Testis (tissue), 3 donors: ENCODE results near the gene C2orf81. TPM values are rescaled to one million over a fixed set of nuclear protein-coding genes. Genes with fewer than 3 reads are reported as not detected.

Experiments
- DNase-seq: peaks from one replicate; pipeline ENCODE4 v3.0.0-alpha.2; 2019
- H3K27ac ChIP-seq, 2 donors: fragments of 200-600 bp; sonication (generic); one replicate each; pipeline ENCODE4 v1.5.1; 2019
- H3K27me3 ChIP-seq: fragments of 200-600 bp; sonication (generic); one replicate; pipeline ENCODE4 v1.5.1; 2019
- H3K36me3 ChIP-seq: fragments of 200-600 bp; sonication (generic); one replicate; pipeline ENCODE4 v1.5.1; 2017; ENCODE audit warnings: low read depth; ENCODE audit errors: missing control alignments
- H3K4me1 ChIP-seq: fragments of 200-600 bp; sonication (generic); one replicate; pipeline ENCODE4 v1.5.1; 2019
- H3K4me3 ChIP-seq, 2 donors: fragments of 200-600 bp; sonication (generic); one replicate each; pipeline ENCODE4 v1.5.1; 2017 to 2019
- H3K9me3 ChIP-seq: fragments of 200-600 bp; sonication (generic); one replicate; pipeline ENCODE4 v1.5.1; 2017
- POLR2A ChIP-seq: fragments of 450-650 bp; IDR thresholded peaks from one replicate; pipeline ENCODE4 v1.6.1; 2017; ENCODE audit warnings: antibody characterized with exemption, mild to moderate bottlenecking, moderate library complexity
- WGBS, 2 donors: methylation state at CpG; one replicate each; pipeline ENCODE4 v1.1.5; 2018; 5-methylcytosine and 5-hydroxymethylcytosine counted together
- intact Hi-C: fragments of 100-400 bp; cut with DNase I; formaldehyde crosslinking; loops from one replicate; pipeline ENCODE4 v1.15.1; 2023; ENCODE audit warnings: low total_unique reads
- polyA plus RNA-seq: library from polyadenylated mRNA; stranded (reverse); fragments of 350-450 nt; fragmentation: Illumina TruSeq; extraction: RNeasy Lipid Tissue Mini Kit (QIAGEN cat#74804); gene quantifications from one replicate; pipeline ENCODE4 v1.2.3, GENCODE V29; 2014; ENCODE audit warnings: low read depth, low replicate concordance; ENCODE audit not compliant: insufficient read depth
- total RNA-seq, 2 donors: library from RNA; depleted of rRNA; stranded (reverse); fragments of >200 nt; gene quantifications; one replicate each; pipeline ENCODE4 v1.2.3, GENCODE V29; 2016
- TF ChIP-seq, protein P1 (sequence below), 3 experiments: fragments of 450-650 bp in 2 of 3; fragments of 200-600 bp in 1 of 3; sonication (generic) in 1 of 3; IDR thresholded peaks; one replicate each; pipeline ENCODE4 v1.5.1; 2016 to 2019; ENCODE audit warnings: antibody characterized with exemption in 3 of 3, mild to moderate bottlenecking in 2 of 3, moderate library complexity in 1 of 3

The C2orf81 gene
- total and polyA plus RNA-seq, 3 donors from 2014 or later, result 10.4 to 23.1 (median 15.7) TPM

- DNase-seq, result no peak
- WGBS, 2 donors, result 89 to 91% methylated on average over 11 of the region's 11 CpGs
- Histone ChIP-seq H3K4me1 (no peaks in the 10 kb centered on the region), H3K9me3 (no peaks in the 10 kb centered on the region), H3K27me3 (no peaks in the 10 kb centered on the region), H3K4me3 (no peak overlapping the region), H3K27ac (no peak overlapping the region), H3K36me3 (no peaks in the 10 kb centered on the region)
- TF ChIP-seq, protein P1, sequence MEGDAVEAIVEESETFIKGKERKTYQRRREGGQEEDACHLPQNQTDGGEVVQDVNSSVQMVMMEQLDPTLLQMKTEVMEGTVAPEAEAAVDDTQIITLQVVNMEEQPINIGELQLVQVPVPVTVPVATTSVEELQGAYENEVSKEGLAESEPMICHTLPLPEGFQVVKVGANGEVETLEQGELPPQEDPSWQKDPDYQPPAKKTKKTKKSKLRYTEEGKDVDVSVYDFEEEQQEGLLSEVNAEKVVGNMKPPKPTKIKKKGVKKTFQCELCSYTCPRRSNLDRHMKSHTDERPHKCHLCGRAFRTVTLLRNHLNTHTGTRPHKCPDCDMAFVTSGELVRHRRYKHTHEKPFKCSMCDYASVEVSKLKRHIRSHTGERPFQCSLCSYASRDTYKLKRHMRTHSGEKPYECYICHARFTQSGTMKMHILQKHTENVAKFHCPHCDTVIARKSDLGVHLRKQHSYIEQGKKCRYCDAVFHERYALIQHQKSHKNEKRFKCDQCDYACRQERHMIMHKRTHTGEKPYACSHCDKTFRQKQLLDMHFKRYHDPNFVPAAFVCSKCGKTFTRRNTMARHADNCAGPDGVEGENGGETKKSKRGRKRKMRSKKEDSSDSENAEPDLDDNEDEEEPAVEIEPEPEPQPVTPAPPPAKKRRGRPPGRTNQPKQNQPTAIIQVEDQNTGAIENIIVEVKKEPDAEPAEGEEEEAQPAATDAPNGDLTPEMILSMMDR (IDR thresholded peaks at IDR 0.05), result no peak
- no peak for TF ChIP-seq POLR2A
- intact Hi-C loops, result no loop called here
These were observed 9.1 kb upstream of the C2orf81 start for GRCh38 chr2:74430502-74430901.

DNA sequence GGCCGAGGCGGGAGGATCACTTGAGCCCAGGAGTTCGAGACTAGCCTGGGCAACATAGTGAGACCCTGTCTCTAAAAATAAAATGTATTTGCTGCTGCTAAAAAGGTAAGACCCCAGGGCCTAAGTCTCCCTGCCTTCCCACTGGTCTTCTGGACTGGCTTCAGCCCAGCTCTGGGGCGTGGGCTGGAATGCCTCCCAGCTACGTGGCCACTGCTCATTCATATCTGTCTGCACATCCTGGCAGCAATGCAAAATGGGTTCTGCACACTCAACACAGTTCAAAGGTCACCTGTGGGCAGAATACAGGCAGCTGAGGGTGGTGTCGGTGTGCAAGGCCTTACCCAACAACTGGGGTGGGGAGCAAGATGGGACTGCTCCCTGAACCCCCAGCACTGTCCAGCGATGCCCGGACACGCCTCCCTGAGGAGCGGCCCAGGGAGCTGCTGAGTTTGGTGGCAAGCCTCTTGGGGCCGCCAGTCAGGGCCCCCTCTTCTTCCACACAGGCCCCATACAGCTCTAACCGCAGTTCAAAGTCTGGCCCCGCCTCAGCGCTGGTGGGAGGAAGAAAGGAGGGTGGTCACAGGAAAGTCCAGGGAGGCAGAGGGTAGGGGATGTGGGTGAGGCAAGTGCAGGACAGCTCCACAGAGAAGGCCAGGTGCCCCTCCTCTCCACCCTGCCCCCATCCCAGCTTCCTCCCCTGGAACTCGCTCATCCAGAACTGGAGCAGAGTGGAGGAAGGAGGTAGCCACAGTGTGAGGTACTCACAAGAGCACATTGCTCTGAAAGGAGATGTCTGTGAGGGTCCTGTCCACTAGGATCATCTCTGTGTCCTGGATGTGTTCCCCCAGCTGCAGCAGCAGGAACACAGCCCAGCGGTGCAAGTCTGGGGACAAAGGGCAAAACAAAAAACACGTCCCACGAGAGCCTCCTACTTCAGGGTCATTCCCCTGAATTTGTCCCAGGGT is 8.3 kb upstream of the C2orf81 start:
- 89 to 94% methylated on average over 9 to 18 of the region's 18 CpGs for WGBS, 2 donors
- no peaks in the 10 kb centered on the region for H3K36me3 ChIP-seq
- no peaks in the 10 kb centered on the region for H3K27me3 ChIP-seq
- no peak overlapping the region for H3K4me3 ChIP-seq
- intact Hi-C loops, result no loop called here
- TF ChIP-seq POLR2A, result no peak
- TF ChIP-seq, protein P1 (IDR thresholded peaks at IDR 0.05), result no peak
- DNase-seq, result no peak
- H3K9me3 ChIP-seq, result no peaks in the 10 kb centered on the region
- no peak overlapping the region for H3K27ac ChIP-seq
- H3K4me1 ChIP-seq, result no peaks in the 10 kb centered on the region

GRCh38 chr2:74428675-74429074 is 7.3 kb upstream of the C2orf81 start:
- no peak for DNase-seq
- intact Hi-C loops, result no loop called here
- Histone ChIP-seq H3K27me3 (no peaks in the 10 kb centered on the region), H3K4me1 (no peaks in the 10 kb centered on the region), H3K36me3 (no peaks in the 10 kb centered on the region), H3K9me3 (no peaks in the 10 kb centered on the region), H3K4me3 (no peak overlapping the region), H3K27ac (no peak overlapping the region)
- TF ChIP-seq, protein P1 (IDR thresholded peaks at IDR 0.05), result no peak
- TF ChIP-seq POLR2A, result no peak
- WGBS, 2 donors, result 89 to 94% methylated on average over 4 to 5 of the region's 5 CpGs

DNA sequence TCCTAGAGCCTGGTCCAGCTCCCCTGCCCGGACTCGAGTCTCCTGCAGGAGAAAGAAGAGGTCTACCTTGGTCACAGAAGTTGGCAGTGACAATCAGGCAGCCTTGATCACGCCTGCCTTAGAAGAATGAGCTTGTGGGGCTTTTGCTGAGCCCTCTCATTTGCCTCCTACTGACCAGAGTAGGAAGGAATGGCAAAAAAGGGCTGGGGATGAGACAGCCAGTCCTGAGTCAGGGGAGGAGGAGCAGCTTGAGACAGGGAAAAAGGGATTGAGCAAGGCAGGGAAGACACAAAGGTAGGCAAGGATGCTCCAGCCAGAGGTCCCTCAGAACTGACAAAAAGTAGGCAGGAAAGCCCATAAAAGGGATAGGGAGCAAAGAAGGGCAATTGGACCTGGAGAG is 6.1 kb upstream of the C2orf81 start:
- H3K27ac ChIP-seq, result no peak overlapping the region
- no peak for DNase-seq
- H3K4me3 ChIP-seq, result no peak overlapping the region
- H3K27me3 ChIP-seq, result no peaks in the 10 kb centered on the region
- 82 to 90% methylated on average over 3 of the region's 3 CpGs for WGBS, 2 donors
- TF ChIP-seq, protein P1 (IDR thresholded peaks at IDR 0.05), result no peak
- no peak for TF ChIP-seq POLR2A
- intact Hi-C loops, result no loop called here
- no peaks in the 10 kb centered on the region for H3K9me3 ChIP-seq
- H3K36me3 ChIP-seq, result no peaks in the 10 kb centered on the region
- H3K4me1 ChIP-seq, result no peaks in the 10 kb centered on the region
